NCI-H1048 (cell line): Measurements from ENCODE around the gene STK38L.
A peak's percentile ranks its signal among the peaks of the same experiment; 100 is the strongest.

ENCODE experiments used
- DNase-seq: peaks from one replicate; lab custom pipeline; 2025; lab: John Stamatoyannopoulos, UW

Gene STK38L

GRCh38 chr12:27243804-27244688 lies at the start of gene STK38L:
TSS of gene STK38L (plus strand) at chr12:27244286. CDS start at chr12:27297721, 53,435 bp downstream.
- DNase-seq, result peak; percentile 96

GRCh38 chr12:27194644-27195043 lies 49.4 kb upstream of the STK38L start:
- DNase-seq, result no peak

- DNase-seq, result no peak
Observed at GRCh38 chr12:27198036-27198435, 46.0 kb upstream of the STK38L start.

GRCh38 chr12:27199638-27200300 lies 44.3 kb upstream of the STK38L start:
- no peak for DNase-seq

- no peak for DNase-seq
Observed at GRCh38 chr12:27201169-27201568, 42.9 kb upstream of the STK38L start.

GRCh38 chr12:27206801-27207502 lies 37.1 kb upstream of the STK38L start:
- DNase-seq, result no peak

GRCh38 chr12:27207615-27208413 lies 36.3 kb upstream of the STK38L start:
- no peak for DNase-seq

GRCh38 chr12:27208414-27208750 lies 35.7 kb upstream of the STK38L start:
- DNase-seq, result no peak

- DNase-seq, result no peak
Observed at GRCh38 chr12:27209257-27209910, 34.7 kb upstream of the STK38L start.

- DNase-seq, result no peak
Observed at GRCh38 chr12:27210187-27210586, 33.9 kb upstream of the STK38L start.

GRCh38 chr12:27212861-27213260 lies 31.2 kb upstream of the STK38L start:
- no peak for DNase-seq

- no peak for DNase-seq
Observed at GRCh38 chr12:27213304-27213703, 30.8 kb upstream of the STK38L start.

- no peak for DNase-seq
Observed at GRCh38 chr12:27213830-27214787, 30.0 kb upstream of the STK38L start.

GRCh38 chr12:27217590-27217989 lies 26.5 kb upstream of the STK38L start:
- no peak for DNase-seq

GRCh38 chr12:27219693-27220054 lies 24.4 kb upstream of the STK38L start:
- DNase-seq, result no peak

- DNase-seq, result no peak
Observed at GRCh38 chr12:27220055-27220987, 23.8 kb upstream of the STK38L start.

- DNase-seq, result no peak
Observed at GRCh38 chr12:27220988-27221345, 23.1 kb upstream of the STK38L start.

- DNase-seq, result no peak
Observed at GRCh38 chr12:27221625-27222387, 22.3 kb upstream of the STK38L start.
